Myocyte (in vitro differentiated cells): ENCODE measurements around the gene RB1. TPM values are rescaled to one million over a fixed set of nuclear protein-coding genes. Genes with fewer than 3 reads are reported as not detected.
A peak's percentile ranks its signal among the peaks of the same experiment; 100 is the strongest.
"Not testable (repeated sequence)": the region's sequence is repeated elsewhere in the genome, so short reads cannot be mapped to it uniquely, and the experiment has no call there.

ENCODE experiments used
- DNase-seq: peaks from one replicate; pipeline ENCODE4 v3.0.0-alpha.2; 2012; ENCODE audit warnings: low read depth
- total RNA-seq: library from RNA; depleted of rRNA; stranded (reverse); fragments of >200 nt; gene quantifications from 2 replicates; pipeline ENCODE4 v1.2.3, GENCODE V29; 2014

RB1 gene
- total RNA-seq, 1 donor from 2014 or later = 58.1 TPM

DNA sequence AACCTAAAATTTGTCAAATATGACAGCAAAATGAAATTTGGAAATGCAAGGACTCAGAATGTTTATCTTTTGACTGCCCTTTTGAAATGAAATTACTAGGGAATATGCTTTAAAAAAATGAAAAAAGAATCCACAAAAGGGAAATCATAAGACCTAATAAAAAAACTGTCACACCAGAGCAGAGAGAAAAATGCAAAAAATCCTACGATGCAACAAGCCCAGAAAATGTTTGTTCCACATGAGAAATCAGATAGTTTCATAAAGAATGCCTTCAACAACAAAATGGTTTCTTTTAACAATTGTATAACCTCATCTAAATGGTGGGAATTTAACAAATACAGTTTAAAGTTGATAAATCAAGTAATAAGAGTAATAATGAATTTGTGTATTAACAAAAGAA is 101.4 kb downstream of the RB1 start:
- DNase-seq = no peak

DNA sequence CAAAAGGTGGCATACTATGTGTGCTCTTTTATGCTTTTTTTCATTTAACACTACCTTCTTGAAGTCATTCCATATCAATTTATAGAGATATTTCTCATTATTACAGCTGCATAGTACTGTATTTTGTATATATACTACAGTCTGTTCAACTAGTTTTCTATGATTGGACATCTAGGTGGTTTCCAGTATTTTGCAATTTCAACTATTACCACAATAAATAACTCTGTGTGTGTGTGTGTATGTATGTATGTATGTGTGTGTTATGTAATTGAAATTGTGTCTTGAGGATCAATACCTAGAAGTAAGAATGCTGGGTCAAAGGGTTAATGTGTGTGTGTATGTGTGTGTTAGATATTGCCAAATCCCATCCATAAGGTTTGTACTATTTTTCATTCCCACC is 102.3 kb downstream of the RB1 start:
- DNase-seq = no peak

DNA sequence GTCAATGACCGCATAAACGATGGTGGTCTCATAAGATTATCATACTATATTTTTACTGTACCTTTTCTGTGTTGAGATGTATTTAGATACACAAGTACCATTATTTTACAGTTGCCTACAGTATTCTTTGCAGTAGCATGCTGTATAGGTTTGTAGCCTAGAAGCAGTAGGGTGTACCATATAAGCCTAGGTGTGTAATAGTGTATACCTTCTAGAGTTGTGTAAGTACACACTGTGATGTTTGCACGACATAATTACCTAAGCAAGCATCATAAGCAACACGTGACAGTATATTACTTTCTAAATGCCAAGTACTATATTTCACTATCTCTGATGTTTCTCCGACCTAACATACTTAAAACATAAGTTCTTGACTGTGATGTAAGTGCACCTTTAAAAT is 106.6 kb downstream of the RB1 start:
- DNase-seq = no peak

DNA sequence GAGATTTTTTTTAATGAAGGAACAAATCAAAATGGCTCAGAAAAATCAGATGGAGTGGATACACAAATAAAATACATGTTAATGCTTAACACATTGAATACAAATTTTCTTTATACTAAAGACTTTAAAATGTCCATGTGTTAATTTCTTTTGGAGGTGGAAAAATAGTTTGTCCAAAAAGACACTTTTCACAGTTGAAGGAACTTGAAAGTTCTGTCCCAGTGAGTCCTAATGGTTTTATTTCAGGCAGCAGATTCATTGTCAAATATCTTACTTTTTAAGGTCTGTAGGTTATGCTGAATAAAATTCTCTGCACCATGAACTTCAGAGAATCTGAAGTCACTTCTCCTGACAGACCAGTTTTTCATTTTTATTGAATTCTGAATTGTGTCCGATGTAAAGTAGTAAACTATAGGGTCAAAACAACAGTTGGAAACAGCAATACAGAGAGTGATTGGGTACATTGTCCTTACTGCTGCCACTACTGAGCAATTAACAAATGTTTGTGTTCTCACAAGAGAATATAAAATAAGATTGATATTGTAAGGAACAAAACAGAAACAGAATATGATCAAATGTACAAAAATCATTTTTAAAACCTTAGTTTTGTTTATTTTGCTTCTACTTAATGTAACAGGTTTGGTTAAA is 107.7 kb downstream of the RB1 start:
- DNase-seq = peak; percentile 6

DNA sequence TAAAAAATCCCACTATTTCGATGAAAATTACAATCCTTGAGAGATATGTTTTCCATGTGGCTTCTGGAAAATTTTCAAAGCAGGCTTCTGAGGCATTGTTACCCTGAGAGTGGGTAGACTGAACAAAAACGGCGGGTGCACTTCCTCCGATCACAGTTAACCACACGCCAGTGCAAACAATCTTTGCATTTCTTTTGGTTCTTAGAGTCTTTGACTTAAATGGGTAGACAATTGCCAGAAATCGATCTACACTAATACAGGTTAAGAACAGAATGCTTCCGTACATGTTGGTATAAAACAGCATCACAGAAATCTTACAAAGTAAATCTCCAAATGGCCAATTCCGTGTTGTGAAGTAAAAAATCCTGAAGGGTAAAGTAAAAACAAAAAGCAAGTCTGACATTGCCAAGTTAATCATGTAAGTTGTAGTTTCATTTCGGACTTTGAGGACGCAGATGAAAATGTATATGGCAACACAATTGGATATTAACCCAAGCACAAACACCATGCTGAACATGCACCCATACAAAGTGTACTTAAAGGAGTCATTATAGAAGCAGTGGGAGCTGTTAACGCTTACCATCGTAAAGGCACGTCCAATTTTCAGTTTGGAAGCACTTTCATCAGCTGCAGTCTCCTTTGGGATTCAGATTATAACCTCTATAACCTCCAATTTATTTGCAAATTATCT is 108.4 kb downstream of the RB1 start:
- peak; percentile 15 for DNase-seq

DNA sequence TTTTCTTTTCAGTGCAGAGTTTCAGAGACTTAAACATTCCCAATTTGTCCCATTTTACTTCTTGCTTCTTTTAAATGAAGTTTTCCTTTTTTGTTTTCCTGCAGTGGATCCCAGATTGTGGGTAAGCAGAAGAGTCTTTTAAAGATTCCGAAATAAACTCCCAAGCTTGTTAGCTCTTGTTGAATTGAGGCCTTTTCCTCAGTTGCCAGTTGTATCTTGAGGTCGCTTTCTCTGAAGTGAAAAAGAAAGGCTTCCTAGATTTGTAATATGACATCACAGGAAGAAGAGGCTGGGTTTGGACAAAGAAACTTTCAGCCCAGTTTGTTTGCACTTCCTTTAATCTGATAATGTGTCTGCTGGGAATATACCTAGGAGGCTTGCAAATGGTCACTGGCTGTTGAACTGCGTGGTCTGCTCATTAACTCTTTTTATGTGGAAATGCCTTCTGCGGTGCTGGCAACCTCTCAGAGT is 109.4 kb downstream of the RB1 start, which contains the start of gene LPAR6:
TSS of gene LPAR6 (minus strand) at position 233 of the 471 bp plus-strand sequence. CDS start 690 bp downstream, outside the sequence.
- DNase-seq = peak; percentile 62

DNA sequence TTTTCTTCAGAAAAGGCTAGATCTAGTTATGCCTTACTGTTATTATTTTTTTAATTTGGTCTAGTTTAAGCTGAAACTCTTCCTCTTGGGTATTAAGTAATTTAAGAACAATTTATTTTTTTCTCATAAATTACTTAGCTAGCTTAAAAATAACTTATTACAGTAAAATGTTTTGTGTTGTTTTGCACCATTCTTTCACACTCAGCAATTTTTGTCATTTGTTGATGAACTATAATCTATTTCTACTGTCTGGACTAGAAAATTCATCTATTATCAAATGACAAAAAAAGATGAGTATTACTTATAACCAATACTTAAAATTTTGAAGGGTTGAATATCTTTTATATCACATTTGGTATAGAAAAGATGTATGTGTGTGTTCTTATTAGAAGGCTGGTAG is 111.0 kb downstream of the RB1 start:
- DNase-seq = no peak

DNA sequence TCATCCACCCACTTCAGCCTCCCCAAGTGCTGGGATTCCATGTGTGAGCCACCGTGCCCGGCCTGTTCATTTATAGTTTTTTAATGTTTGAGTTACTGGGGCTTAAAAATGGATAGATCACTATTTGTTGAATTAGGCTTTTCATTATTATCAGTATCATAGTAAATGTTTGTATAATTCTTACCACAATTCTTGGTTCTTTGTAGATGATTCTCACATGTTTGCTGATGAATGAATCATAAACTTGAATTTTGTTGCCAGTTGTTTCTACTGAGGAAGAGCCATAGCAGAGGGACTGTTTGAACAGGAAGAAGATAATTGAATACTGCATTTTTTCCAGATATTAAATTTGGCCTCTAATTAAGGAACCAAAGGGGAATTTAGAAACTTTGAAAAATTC is 112.0 kb downstream of the RB1 start:
- DNase-seq = no peak

DNA sequence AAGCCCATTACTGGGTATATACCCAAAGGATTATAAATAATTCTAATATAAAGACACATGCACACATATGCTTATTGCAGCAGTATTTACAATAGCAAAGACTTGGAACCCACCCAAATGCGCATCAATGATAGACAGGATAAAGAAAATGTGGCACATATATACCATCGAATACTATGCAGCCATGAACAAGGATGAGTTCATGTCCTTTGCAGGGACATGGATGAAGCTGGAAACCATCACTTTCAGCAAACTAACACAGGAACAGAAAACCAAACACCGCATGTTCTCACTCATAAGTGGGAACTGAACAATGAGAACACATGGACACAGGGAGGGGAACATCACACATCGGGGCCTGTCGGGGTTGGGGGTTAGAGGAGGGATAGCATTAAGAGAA is 118.5 kb downstream of the RB1 start:
- not testable (repeated sequence) for DNase-seq

DNA sequence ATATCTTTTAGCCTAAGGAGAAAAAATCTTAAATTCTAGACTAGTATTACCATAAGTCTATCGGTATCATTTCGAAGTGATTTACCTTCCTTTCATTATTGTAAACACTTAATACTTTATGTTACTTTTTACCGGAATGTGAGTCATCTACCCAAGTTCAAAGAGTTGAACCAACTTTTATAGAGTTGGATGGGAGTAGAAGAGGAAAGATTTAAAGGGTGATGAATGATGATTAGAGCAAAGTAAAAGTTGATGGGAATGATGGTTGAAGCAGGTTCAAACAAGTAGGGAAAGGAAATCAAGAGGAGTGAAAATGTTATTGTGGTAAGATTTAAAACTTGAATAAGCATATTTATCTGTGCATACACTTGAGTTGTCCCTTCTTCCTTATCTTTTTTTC is 120.7 kb downstream of the RB1 start:
- no peak for DNase-seq

DNA sequence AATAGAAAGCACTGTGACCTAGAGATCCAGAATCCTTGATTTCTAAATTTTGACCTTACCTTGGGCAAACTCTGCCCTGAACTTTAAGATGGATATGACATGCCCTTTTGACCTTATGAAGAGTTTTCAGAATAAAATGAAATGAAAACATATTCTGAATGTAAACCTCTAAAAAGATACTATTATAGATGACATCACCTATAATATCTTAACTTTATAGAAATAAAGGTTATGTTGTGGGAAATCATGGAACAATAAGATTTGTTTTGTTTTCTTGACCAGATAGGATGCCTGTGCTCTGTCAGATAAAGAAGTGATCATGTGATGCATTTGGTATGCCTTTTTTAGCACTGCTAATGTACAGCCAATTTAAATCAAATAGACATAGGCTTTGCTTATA is 122.5 kb downstream of the RB1 start:
- no peak for DNase-seq

DNA sequence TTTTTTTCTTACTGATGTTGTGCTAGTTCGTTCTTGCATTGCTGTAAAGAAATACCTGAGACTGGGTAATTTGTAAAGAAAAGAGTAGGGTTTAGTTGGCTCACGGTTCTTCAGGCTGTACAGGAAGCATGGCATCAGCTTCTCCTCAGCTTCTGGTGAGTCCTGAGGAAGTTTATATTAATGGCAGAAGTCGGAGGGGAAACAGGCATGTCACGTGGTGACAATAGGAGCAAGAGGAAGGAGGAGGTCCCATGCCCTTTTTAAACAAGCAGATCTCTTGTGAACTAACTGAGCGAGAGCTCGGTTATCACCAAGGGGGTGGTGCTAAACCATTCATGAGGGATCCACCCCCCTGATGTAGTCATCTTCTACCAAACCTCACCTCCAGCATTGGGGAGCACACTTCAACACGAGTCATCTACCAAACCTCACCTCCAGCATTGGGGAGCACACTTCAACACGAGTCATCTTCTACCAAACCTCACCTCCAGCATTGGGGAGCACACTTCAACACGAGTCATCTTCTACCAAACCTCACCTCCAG is 123.3 kb downstream of the RB1 start:
- not testable (repeated sequence) for DNase-seq

DNA sequence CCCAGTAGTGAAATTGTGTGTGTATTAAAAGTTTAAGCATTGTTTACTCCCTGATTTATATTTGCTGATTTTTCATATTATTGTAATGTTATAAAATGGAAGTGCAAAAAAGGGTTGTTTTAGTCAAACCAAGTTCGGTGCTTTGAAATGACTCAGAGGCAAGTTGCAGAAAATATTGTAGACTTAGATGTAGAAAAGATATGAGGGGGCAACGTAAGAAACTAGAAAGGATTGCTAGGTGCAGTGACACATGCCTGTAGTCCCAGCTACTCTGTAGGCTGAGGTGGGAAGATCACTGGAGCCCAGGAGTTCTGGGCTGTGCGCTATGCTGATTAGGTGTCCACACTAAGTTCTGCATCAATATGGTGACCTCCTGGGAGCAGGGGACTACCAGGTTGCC is 125.5 kb downstream of the RB1 start:
- no peak for DNase-seq

DNA sequence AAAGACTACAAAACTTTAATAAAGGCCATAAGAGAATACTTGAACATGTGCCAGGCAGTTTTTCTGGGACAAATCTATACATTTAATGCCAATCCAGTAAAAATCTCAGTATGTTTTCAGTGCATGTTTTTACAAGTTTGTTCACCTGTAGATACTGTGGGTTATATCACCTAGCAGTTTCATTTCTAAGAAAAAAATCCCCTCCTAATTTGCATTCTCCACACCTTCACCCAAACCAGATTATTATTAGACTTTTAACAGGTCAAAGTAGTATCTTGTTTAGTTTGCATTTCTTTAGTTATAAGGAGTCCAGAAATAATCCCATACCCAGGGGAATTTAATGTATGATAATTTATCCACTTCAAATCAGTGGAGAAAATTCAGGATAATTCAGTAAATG is 126.3 kb downstream of the RB1 start:
- no peak for DNase-seq

DNA sequence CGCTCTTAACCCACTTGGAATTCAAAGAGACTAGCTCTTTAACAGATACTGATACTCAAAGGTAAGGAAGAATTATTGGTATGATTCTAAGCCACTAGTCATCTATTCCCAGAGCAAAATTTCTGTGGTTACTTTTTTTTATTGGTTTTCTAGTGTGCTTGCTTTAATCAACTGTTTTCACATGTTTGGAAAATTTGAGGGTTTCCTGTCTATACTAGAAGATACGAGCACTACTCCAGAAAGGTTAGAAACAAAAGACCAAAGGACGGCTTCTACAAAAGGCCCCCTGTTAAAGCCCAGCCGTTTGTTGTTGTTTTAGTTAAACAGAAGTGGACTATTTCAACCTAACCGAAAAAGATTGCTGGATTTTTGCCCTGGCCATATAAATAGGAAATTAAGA is 127.9 kb downstream of the RB1 start:
- DNase-seq = no peak

DNA sequence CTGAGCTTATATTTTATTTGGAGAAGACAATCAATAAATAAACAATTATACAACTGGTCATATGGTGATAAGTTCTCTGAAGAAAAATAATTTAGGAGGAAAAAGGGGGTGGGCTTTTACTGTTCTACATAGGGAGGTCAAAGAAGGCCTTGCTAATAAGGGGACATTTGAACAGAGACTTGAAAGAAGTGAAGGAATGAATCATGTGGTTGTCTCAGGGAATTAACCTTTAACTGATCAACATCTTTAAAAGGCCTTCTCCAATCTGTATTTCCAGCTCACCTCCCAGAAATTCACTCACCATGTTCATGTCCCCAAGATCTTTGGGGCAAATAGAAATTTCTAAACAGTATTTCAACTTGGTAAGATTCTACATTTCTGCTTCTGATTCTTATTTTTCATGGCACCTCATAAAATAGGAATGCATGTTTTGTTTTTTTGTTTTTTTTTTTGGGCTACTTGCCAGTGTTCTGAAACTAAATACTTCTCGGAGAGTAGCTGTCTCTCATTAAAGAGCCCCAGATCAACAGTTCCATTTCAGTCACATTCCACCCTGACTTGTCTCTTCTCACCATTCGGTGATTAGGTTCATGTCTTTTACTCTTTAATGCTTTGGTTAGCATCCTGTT is 128.6 kb downstream of the RB1 start:
- DNase-seq = peak; percentile 65

DNA sequence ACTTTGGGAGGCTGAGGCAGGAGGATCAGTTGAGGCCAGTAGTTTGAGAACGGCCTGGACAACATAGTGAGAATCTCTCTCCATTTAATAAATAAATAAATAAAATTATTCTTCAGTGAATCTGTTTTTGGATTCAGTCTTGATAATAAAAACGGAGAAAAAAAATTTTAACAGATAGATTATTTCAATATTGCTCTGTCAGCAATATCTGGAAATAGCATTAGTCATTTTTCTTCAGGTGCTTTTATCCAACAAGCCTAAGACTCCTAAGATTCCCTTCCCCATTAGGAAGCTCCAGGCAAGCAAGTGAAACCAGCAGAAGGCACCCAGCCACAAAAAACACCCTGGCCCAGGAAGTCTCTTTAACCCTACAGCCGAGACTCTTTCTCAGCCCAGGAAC is 130.6 kb downstream of the RB1 start:
- no peak for DNase-seq

DNA sequence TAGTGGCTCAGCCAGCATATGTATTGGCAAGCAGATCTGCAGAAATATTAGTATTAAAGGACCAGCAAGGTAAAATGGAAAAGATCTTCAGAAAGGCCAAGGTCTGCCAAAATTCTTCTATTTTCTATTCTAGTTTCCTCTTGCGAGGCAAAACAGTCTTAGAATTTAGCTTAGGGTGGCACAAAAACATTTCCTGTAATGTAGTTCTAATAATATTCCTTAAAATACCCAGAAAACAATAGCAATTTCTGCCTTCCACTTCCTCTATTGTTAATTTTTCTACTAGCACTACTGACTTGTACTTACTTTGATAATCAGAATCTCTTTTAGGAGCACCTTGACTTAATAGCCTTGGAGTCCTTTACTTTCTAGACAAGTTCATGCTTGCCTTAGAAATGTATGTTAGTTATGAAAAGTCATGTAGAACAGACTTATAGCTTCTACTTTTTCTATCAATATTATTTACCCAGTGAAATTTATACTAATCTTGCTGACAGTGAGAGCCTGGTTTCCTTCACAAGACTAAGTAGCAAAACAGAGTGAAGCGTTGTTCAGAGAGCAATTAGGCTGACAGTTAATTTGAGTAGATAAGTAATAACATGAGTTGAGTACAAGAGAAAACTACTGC is 133.2 kb downstream of the RB1 start:
- DNase-seq = no peak

DNA sequence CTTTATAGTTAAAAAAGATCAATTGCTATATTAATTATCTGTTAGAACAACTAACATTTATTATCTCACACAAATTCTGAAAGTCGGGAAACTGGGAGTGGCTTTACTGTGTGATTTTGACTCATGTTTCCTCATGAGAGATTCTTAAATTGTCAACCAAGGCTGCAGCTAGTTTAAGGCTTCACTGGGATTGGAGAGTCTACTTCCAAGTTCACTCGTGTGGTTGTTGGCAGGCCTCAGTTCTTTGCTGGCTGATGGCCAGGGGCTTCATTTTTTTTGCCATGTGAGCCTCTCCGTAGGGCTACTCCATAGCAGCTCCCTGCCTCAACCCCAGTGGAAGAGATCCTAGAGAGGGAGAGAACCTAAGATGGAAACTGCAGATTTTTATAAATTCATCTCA is 133.8 kb downstream of the RB1 start:
- DNase-seq = peak; percentile 81

DNA sequence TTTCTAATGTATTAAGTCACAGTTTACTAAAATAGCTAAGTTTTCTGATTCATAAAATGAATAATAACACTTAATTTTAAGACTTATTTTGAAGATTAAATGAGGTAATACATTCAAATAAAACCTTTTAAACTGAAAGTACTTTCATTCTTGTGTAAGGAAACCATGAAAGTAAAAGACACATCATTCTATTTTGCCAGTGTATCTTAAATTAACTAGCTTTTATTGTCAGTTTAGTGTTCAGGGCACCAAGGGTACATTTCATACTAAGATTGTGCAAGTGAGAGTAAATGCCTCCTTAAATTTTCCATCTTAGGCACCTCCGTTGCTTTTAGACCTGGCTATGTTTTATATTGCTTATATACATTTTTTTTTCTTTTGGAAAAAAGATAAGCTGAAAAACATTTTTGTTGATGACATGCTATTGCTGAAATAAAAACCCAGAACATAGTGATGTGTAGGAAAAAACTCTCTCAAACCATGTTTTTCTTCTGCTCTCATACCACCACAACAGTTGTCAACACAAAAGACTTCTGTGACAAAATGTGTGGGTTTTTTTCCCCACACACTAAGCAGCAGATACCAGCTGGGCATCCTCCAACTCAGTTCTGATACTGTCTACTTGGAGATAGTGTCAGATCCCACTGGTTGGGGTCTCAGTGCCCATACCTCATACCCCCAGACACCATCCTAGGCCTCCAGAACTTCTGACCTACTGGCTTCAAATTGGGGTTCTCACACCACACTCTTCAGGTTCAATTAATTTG is 140.1 kb downstream of the RB1 start:
- DNase-seq = peak; percentile 46

DNA sequence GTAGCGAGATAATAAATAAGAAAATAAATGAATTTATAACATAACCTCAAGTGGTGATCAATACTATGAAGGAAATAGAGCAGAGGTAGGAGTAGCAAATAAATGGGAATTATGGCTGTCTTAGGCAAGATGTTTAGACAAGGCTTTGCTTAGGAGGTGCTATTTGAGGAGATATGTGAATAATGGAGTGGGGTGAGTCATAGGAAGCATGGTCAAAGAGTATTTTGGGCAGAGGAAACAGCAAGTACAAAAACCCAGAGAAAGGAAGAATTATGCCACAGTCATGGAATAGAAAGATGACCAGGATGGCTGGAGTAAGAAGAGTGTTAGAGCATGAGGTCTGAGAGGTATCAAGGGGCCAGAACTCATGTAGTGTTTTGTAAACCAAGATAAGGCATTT is 142.9 kb downstream of the RB1 start:
- peak; percentile 72 for DNase-seq
